Ishikawa (cell line): Measurements from ENCODE around the gene ZMYND8.

Experiments
- CEBPB ChIP-seq: IDR thresholded peaks from 2 replicates; pipeline ENCODE4 v1.6.1; 2012
- CREB1 ChIP-seq: IDR thresholded peaks from 2 replicates; pipeline ENCODE4 v1.6.1; 2012; ENCODE audit warnings: low read depth
- EGR1 ChIP-seq: IDR thresholded peaks from 2 replicates; pipeline ENCODE4 v1.6.1; 2012
- EP300 ChIP-seq: IDR thresholded peaks from 2 replicates; pipeline ENCODE4 v1.6.1; 2012; ENCODE audit warnings: borderline replicate concordance
- MAX ChIP-seq: IDR thresholded peaks from 2 replicates; pipeline ENCODE4 v1.6.1; 2012
- RAD21 ChIP-seq: IDR thresholded peaks from 2 replicates; pipeline ENCODE4 v1.6.1; 2012; ENCODE audit warnings: low read depth
- REST ChIP-seq: IDR thresholded peaks from 2 replicates; pipeline ENCODE4 v1.6.1; 2012; ENCODE audit warnings: low read depth, mild to moderate bottlenecking
- TAF1 ChIP-seq: IDR thresholded peaks from 2 replicates; pipeline ENCODE4 v1.6.1; 2012; ENCODE audit warnings: low read depth, mild to moderate bottlenecking
- TEAD4 ChIP-seq: IDR thresholded peaks from 2 replicates; pipeline ENCODE4 v1.6.1; 2012
- USF1 ChIP-seq: IDR thresholded peaks from 2 replicates; pipeline ENCODE4 v1.6.1; 2012
- YY1 ChIP-seq: IDR thresholded peaks from 2 replicates; pipeline ENCODE4 v1.6.1; 2012; ENCODE audit warnings: low read depth

- TF ChIP-seq EGR1 (no peak), RAD21 (no peak), MAX (no peak), EP300 (no peak), TAF1 (no peak), CEBPB (no peak), CREB1 (no peak), TEAD4 (no peak), USF1 (no peak), YY1 (no peak), REST (no peak)
Measured at GRCh38 chr20:47235853-47236638, 120.5 kb downstream of the ZMYND8 start.
